Caco-2 (cell line): Measurements from ENCODE around the gene PDE7B. TPM values are rescaled to one million over a fixed set of nuclear protein-coding genes. Genes with fewer than 3 reads are reported as not detected.

ENCODE experiments used
- BruUV-seq: library from RNA; stranded (reverse); fragments of 400-500 nt; replicated peaks from 2 replicates; lab custom pipeline; 2021; lab: Mats Ljungman, UMichigan
- CTCF ChIA-PET: fragments of 300-600 bp; sonication (Branson Sonifier 250); formaldehyde crosslinking; loops from one replicate; lab custom pipeline; 2022; ENCODE audit warnings: antibody characterized with exemption; lab: Charles Lee
- POLR2A ChIA-PET: fragments of 300-600 bp; sonication (Branson Sonifier 250); formaldehyde crosslinking; loops from one replicate; lab custom pipeline; 2022; ENCODE audit warnings: antibody characterized with exemption; lab: Charles Lee
- DNase-seq, 2 experiments: peaks; one replicate each; pipeline versions ENCODE4 v3.0.0 to v3.0.0-alpha.2; 2020 to 2022
- H3K27me3 ChIP-seq: replicated peaks from 2 replicates; pipeline ENCODE4 v1.6.0; 2011; ENCODE audit warnings: low read length; ENCODE audit not compliant: control insufficient read depth, insufficient read depth
- H3K36me3 ChIP-seq: 2 replicates; pipeline ENCODE4 v1.5.1; 2011; ENCODE audit warnings: low read length; ENCODE audit not compliant: control insufficient read depth, insufficient read depth
- H3K4me1 ChIP-seq: fragments of 250-450 bp; sonication (Bioruptor Pico); 2 replicates; pipeline ENCODE4 v1.5.1; 2020; ENCODE audit warnings: mild to moderate bottlenecking
- H3K4me3 ChIP-seq: 2 replicates; pipeline ENCODE4 v1.5.1; 2011; ENCODE audit warnings: low read depth, mild to moderate bottlenecking, control low read depth, low read length
- H3K9me3 ChIP-seq: fragments of 250-450 bp; sonication (Bioruptor Pico); 2 replicates; pipeline ENCODE4 v1.5.1; 2020; ENCODE audit warnings: mild to moderate bottlenecking, moderate library complexity
- H3K27ac Mint-ChIP-seq: one replicate; pipeline ENCODE4 v1.8.0; 2022; ENCODE audit warnings: mixed read lengths; ENCODE audit not compliant: unreplicated experiment
- H3K27me3 Mint-ChIP-seq: one replicate; pipeline ENCODE4 v1.8.0; 2022; ENCODE audit warnings: mixed read lengths; ENCODE audit not compliant: insufficient read depth, unreplicated experiment
- H3K36me3 Mint-ChIP-seq: one replicate; pipeline ENCODE4 v1.8.0; 2022; ENCODE audit warnings: mild to moderate bottlenecking, mixed read lengths; ENCODE audit not compliant: insufficient read depth, unreplicated experiment
- H3K4me1 Mint-ChIP-seq: one replicate; pipeline ENCODE4 v1.8.0; 2022; ENCODE audit warnings: low read depth, mixed read lengths; ENCODE audit not compliant: unreplicated experiment
- H3K4me3 Mint-ChIP-seq: one replicate; pipeline ENCODE4 v1.8.0; 2022; ENCODE audit warnings: mild to moderate bottlenecking, moderate library complexity, mixed read lengths; ENCODE audit not compliant: unreplicated experiment
- H3K9me3 Mint-ChIP-seq: one replicate; pipeline ENCODE4 v1.8.0; 2022; ENCODE audit warnings: mixed read lengths; ENCODE audit not compliant: unreplicated experiment
- intact Hi-C: fragments of 100-400 bp; cut with micrococcal nuclease; formaldehyde crosslinking; loops from one replicate; pipeline ENCODE4 v1.10.0; 2022; ENCODE audit not compliant: unreplicated experiment
- total RNA-seq: library from RNA; stranded (reverse); gene quantifications from 2 replicates; pipeline ENCODE4 v1.2.3, GENCODE V29; 2022
- TF ChIP-seq, protein P1 (sequence below), 2 experiments: fragments of 200-600 bp in 1 of 2; IDR thresholded peaks; 1 replicate in 1 of 2; 2 replicates in 1 of 2; pipeline versions ENCODE4 v1.5.1 to v1.8.0; 2011 to 2022; ENCODE audit warnings: antibody characterized with exemption in 1 of 2, control low read depth in 1 of 2, inconsistent platforms in 1 of 2, low read depth in 1 of 2, low read length in 1 of 2, mild to moderate bottlenecking in 1 of 2, moderate library complexity in 1 of 2; ENCODE audit not compliant: insufficient read depth in 1 of 2, severe bottlenecking in 1 of 2, unreplicated experiment in 1 of 2

PDE7B gene
- total RNA-seq, 1 experiment from 2014 or later, result not detected

DNA sequence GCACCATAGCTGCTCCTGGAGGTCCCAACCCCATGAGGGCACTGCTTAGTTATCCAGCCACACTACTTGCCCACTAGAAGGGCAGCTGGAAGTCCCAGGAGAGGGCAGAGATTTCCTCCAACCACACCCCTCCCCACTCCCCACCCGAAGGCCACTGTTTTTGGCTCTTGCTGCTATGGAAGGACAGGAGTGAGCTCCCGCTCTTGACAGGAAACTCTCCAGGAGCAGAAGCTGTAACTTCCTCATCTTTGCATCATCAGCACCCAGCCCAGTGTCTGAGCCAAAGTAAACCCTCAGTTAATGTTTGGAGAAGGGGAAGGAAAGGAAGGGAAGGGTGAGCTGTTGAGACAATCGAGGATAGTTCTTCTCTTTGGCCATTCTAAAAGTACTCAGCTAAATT, 277.9 kb downstream of the PDE7B start:
- TF ChIP-seq, protein P1, sequence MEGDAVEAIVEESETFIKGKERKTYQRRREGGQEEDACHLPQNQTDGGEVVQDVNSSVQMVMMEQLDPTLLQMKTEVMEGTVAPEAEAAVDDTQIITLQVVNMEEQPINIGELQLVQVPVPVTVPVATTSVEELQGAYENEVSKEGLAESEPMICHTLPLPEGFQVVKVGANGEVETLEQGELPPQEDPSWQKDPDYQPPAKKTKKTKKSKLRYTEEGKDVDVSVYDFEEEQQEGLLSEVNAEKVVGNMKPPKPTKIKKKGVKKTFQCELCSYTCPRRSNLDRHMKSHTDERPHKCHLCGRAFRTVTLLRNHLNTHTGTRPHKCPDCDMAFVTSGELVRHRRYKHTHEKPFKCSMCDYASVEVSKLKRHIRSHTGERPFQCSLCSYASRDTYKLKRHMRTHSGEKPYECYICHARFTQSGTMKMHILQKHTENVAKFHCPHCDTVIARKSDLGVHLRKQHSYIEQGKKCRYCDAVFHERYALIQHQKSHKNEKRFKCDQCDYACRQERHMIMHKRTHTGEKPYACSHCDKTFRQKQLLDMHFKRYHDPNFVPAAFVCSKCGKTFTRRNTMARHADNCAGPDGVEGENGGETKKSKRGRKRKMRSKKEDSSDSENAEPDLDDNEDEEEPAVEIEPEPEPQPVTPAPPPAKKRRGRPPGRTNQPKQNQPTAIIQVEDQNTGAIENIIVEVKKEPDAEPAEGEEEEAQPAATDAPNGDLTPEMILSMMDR (IDR thresholded peaks at IDR 0.05; ENCODE audit: insufficient read depth in 1 of 2, low read depth in 1 of 2, low read length in 1 of 2, severe bottlenecking in 1 of 2, unreplicated experiment in 1 of 2), result no peak
- intact Hi-C loops, result no loop called here
- CTCF ChIA-PET, result no interaction called here

DNA sequence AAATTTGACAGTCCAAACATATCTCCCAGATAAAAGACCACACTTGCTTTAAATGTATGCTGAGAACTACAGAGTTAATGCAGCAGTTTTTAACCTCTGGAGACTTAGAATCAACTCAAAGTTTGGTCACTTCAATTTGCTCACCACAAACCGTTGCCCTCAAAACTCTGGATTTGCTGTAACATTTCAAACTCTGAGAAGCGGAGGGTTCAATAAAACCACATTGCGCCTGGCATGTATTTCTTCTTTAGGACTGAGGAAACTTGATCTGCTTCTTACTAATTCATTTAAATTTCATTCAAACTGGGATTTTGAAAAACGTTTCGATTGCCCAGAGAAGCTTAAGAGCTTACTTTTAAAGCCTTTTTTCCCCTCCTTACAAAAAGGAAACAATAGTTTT, 282.8 kb downstream of the PDE7B start:
- no peaks in the 10 kb centered on the region for H3K36me3 ChIP-seq
- no peak for DNase-seq
- H3K4me3 ChIP-seq, result no peak overlapping the region
- no peaks in the 10 kb centered on the region for H3K9me3 ChIP-seq
- peaks cover 17% of the 10 kb centered on the region for H3K4me1 ChIP-seq
- Mint-ChIP-seq H3K27me3 (no peaks in the 10 kb centered on the region), H3K27ac (no peak overlapping the region), H3K4me3 (no peak overlapping the region), H3K9me3 (no peaks in the 10 kb centered on the region), H3K4me1 (peaks cover 7% of the 10 kb centered on the region), H3K36me3 (no peaks in the 10 kb centered on the region)
- intact Hi-C loops, result no loop called here
- TF ChIP-seq, protein P1 (IDR thresholded peaks at IDR 0.05; ENCODE audit: insufficient read depth in 1 of 2, low read depth in 1 of 2, low read length in 1 of 2, severe bottlenecking in 1 of 2, unreplicated experiment in 1 of 2), result no peak
- ChIA-PET CTCF (no interaction called here), POLR2A (no interaction called here)
- H3K27me3 ChIP-seq, result no peaks in the 10 kb centered on the region
- no TSS peak for BruUV-seq

More for the DNA sequence above, 277.9 kb downstream of the PDE7B start:
- BruUV-seq, result no TSS peak
- no peaks in the 10 kb centered on the region for H3K4me1 Mint-ChIP-seq
- H3K27ac Mint-ChIP-seq, result no peak overlapping the region
- no peak overlapping the region for H3K4me3 Mint-ChIP-seq
- no peaks in the 10 kb centered on the region for H3K36me3 Mint-ChIP-seq
- no peak for DNase-seq
- Histone ChIP-seq H3K36me3 (no peaks in the 10 kb centered on the region), H3K27me3 (no peaks in the 10 kb centered on the region), H3K4me1 (no peaks in the 10 kb centered on the region), H3K9me3 (no peaks in the 10 kb centered on the region), H3K4me3 (no peak overlapping the region)
- H3K9me3 Mint-ChIP-seq, result no peaks in the 10 kb centered on the region
- peaks cover 3% of the 10 kb centered on the region for H3K27me3 Mint-ChIP-seq
- POLR2A ChIA-PET, result no interaction called here

DNA sequence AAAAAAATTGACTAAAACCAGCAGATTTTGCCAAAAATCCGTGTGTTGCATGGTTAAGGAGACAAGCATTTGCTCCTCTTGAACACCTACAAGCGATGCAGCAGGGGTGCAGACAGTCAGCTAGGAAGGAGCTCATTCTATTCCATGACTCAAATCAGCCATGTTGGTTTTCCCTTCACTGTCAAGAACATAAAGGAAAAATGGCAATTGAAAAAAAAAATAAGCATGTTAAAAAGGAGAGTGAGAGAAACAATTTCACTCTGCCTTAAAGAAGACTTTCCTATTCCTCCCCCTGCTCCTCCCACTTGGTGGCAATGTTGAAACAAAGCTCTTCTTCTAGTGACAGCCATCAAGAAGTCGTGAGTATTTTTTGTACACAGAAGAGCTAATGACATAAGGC, 283.2 kb downstream of the PDE7B start:
- H3K36me3 Mint-ChIP-seq, result no peaks in the 10 kb centered on the region
- TF ChIP-seq, protein P1 (IDR thresholded peaks at IDR 0.05; ENCODE audit: insufficient read depth in 1 of 2, low read depth in 1 of 2, low read length in 1 of 2, severe bottlenecking in 1 of 2, unreplicated experiment in 1 of 2), result no peak
- Histone ChIP-seq H3K9me3 (no peaks in the 10 kb centered on the region), H3K4me3 (no peak overlapping the region), H3K27me3 (no peaks in the 10 kb centered on the region), H3K4me1 (peaks cover 17% of the 10 kb centered on the region), H3K36me3 (no peaks in the 10 kb centered on the region)
- intact Hi-C loops, result no loop called here
- no peaks in the 10 kb centered on the region for H3K27me3 Mint-ChIP-seq
- ChIA-PET POLR2A (no interaction called here), CTCF (no interaction called here)
- H3K27ac Mint-ChIP-seq, result no peak overlapping the region
- peaks cover 7% of the 10 kb centered on the region for H3K4me1 Mint-ChIP-seq
- no peaks in the 10 kb centered on the region for H3K9me3 Mint-ChIP-seq
- BruUV-seq, result no TSS peak
- no peak for DNase-seq
- no peak overlapping the region for H3K4me3 Mint-ChIP-seq
